ENCODE measurements around the gene COA1. TPM values are rescaled to one million over a fixed set of nuclear protein-coding genes. Genes with fewer than 3 reads are reported as not detected.
A peak's percentile ranks its signal among the peaks of the same experiment; 100 is the strongest.
"Not testable (repeated sequence)": the region's sequence is repeated elsewhere in the genome, so short reads cannot be mapped to it uniquely, and the experiment has no call there.

Gene COA1
- 10 to 100 TPM; 20.6 to 48.9 (median 33.2) TPM for total RNA-seq

GRCh38 chr7:43729214-43729923 lies at the start of gene COA1:
Gene COA1 (minus strand): TSS chr7:43729523. CDS start chr7:43648614, 80,909 bp downstream.
- H3K36me3 ChIP-seq = no peaks in the 10 kb centered on the region
- H3K27ac ChIP-seq = peak within 1 kb of the TSS; percentile 71 to 90 (median 86)
- peak; percentile 97 for ATAC-seq
- H3K27me3 ChIP-seq = no peaks in the 10 kb centered on the region
- H3K4me3 ChIP-seq = peak within 1 kb of the TSS; percentile 47 to 59
- WGBS, 2 donors (ENCODE audit: low coverage in 1 of 2) = 0% methylated on average over 1 to 29 of the region's 66 CpGs
- peak; percentile 32 to 33 for TF ChIP-seq POLR2A (IDR thresholded peaks at IDR 0.05)
- peak; percentile 65 for TF ChIP-seq POLR2AphosphoS5 (IDR thresholded peaks at IDR 0.05)
- TF ChIP-seq CTCF (IDR thresholded peaks at IDR 0.05) = peak in 1 of 4 experiments; percentile 28
- no peak for TF ChIP-seq EP300 (IDR thresholded peaks at IDR 0.05)
- peaks cover 0 to 54% (median 5%) of the 10 kb centered on the region in 3 donors for H3K4me1 ChIP-seq
- H3K9me3 ChIP-seq = no peaks in the 10 kb centered on the region

GRCh38 chr7:43778293-43779044 lies 49.1 kb upstream of the COA1 start:
- not testable (repeated sequence) for H3K27ac ChIP-seq, ATAC-seq, H3K4me3 ChIP-seq, H3K27me3 ChIP-seq, H3K9me3 ChIP-seq
- peaks cover 0 to 12% of the 10 kb centered on the region in 2 donors for H3K36me3 ChIP-seq
- WGBS, 2 donors (ENCODE audit: low coverage in 1 of 2) = 98% methylated on average over 7 of the region's 18 CpGs; no CpG with 5 or more reads in 1 of the 2 donors
- peaks cover 0 to 24% (median 0%) of the 10 kb centered on the region in 3 donors for H3K4me1 ChIP-seq

GRCh38 chr7:43775255-43775654 lies 45.9 kb upstream of the COA1 start:
- not testable (repeated sequence) for H3K4me3 ChIP-seq, H3K4me1 ChIP-seq, H3K27me3 ChIP-seq, H3K27ac ChIP-seq, H3K9me3 ChIP-seq, ATAC-seq
- 100% methylated on average over 1 of the region's 2 CpGs; no CpG with 5 or more reads in 1 of the 2 donors for WGBS, 2 donors (ENCODE audit: low coverage in 1 of 2)
- H3K36me3 ChIP-seq = peaks cover 0 to 33% of the 10 kb centered on the region in 2 donors

GRCh38 chr7:43773268-43773667 lies 43.9 kb upstream of the COA1 start:
- not testable (repeated sequence) for H3K9me3 ChIP-seq, H3K27me3 ChIP-seq, H3K27ac ChIP-seq, ATAC-seq, H3K4me1 ChIP-seq, H3K4me3 ChIP-seq
- 100% methylated on average over 1 to 3 of the region's 6 CpGs for WGBS, 2 donors (ENCODE audit: low coverage in 1 of 2)
- H3K36me3 ChIP-seq = peaks cover 0 to 25% of the 10 kb centered on the region in 2 donors

- TF ChIP-seq POLR2AphosphoS5 (IDR thresholded peaks at IDR 0.05) = no peak
- TF ChIP-seq EP300 (IDR thresholded peaks at IDR 0.05) = no peak
- TF ChIP-seq POLR2A (IDR thresholded peaks at IDR 0.05) = no peak
- no peak for TF ChIP-seq CTCF (IDR thresholded peaks at IDR 0.05)
- Histone ChIP-seq H3K27me3 (no peaks in the 10 kb centered on the region), H3K27ac (no peak overlapping the region), H3K36me3 (peaks cover 0 to 25% of the 10 kb centered on the region in 2 donors), H3K4me1 (no peaks in the 10 kb centered on the region), H3K9me3 (no peaks in the 10 kb centered on the region), H3K4me3 (no peak overlapping the region)
- no peak for ATAC-seq
- whole genome bisulfite sequencing, 2 donors (ENCODE audit: low coverage in 1 of 2) = 86% methylated on average over 3 of the region's 3 CpGs; no CpG with 5 or more reads in 1 of the 2 donors
Observed at GRCh38 chr7:43771573-43771972, 42.2 kb upstream of the COA1 start.

- Histone ChIP-seq H3K9me3 (no peaks in the 10 kb centered on the region), H3K4me3 (no peak overlapping the region), H3K27me3 (no peaks in the 10 kb centered on the region), H3K36me3 (peaks cover 0 to 25% of the 10 kb centered on the region in 2 donors), H3K27ac (no peak overlapping the region), H3K4me1 (no peaks in the 10 kb centered on the region)
- no peak for TF ChIP-seq POLR2A (IDR thresholded peaks at IDR 0.05)
- TF ChIP-seq POLR2AphosphoS5 (IDR thresholded peaks at IDR 0.05) = no peak
- TF ChIP-seq CTCF (IDR thresholded peaks at IDR 0.05) = no peak
- TF ChIP-seq EP300 (IDR thresholded peaks at IDR 0.05) = no peak
- WGBS, 2 donors (ENCODE audit: low coverage in 1 of 2) = 54 to 59% methylated on average over 2 to 3 of the region's 3 CpGs
- ATAC-seq = no peak
Observed at GRCh38 chr7:43771128-43771527, 41.8 kb upstream of the COA1 start.

Measured in gastroesophageal sphincter (tissue), 4 donors.